ENCODE results near the gene ZBTB20.

Gene ZBTB20

GRCh38 chr3:114900908-114901307, 246.2 kb downstream of the ZBTB20 start:
- DNase-seq: no peak

GRCh38 chr3:114899186-114899931, 247.7 kb downstream of the ZBTB20 start:
- DNase-seq: no peak

GRCh38 chr3:114896978-114897377, 250.1 kb downstream of the ZBTB20 start:
- no peak for DNase-seq

- no peak for DNase-seq
Observed at GRCh38 chr3:114893361-114893760, 253.7 kb downstream of the ZBTB20 start.

GRCh38 chr3:114892880-114893279, 254.2 kb downstream of the ZBTB20 start:
- DNase-seq: no peak

- no peak for DNase-seq
Observed at GRCh38 chr3:114892131-114892879, 254.8 kb downstream of the ZBTB20 start.

GRCh38 chr3:114887806-114888205, 259.3 kb downstream of the ZBTB20 start:
- DNase-seq: no peak

GRCh38 chr3:114886905-114887304, 260.2 kb downstream of the ZBTB20 start:
- DNase-seq: no peak

GRCh38 chr3:114884213-114884923, 262.7 kb downstream of the ZBTB20 start:
- no peak for DNase-seq

- DNase-seq: no peak
Observed at GRCh38 chr3:114880078-114880477, 267.0 kb downstream of the ZBTB20 start.

GRCh38 chr3:114879059-114880031, 267.7 kb downstream of the ZBTB20 start:
- DNase-seq: no peak

- no peak for DNase-seq
Observed at GRCh38 chr3:114878114-114878839, 268.8 kb downstream of the ZBTB20 start.

GRCh38 chr3:114877378-114878113, 269.5 kb downstream of the ZBTB20 start:
- DNase-seq: no peak

GRCh38 chr3:114874522-114874971, 272.5 kb downstream of the ZBTB20 start:
- no peak for DNase-seq

- DNase-seq: no peak
Observed at GRCh38 chr3:114873591-114873990, 273.5 kb downstream of the ZBTB20 start.

GRCh38 chr3:114872588-114872987, 274.5 kb downstream of the ZBTB20 start:
- no peak for DNase-seq

- DNase-seq: no peak
Observed at GRCh38 chr3:114872050-114872449, 275.0 kb downstream of the ZBTB20 start.

- no peak for DNase-seq
Observed at GRCh38 chr3:114867835-114868503, 279.1 kb downstream of the ZBTB20 start.

- DNase-seq: no peak
Observed at GRCh38 chr3:114867359-114867758, 279.7 kb downstream of the ZBTB20 start.

GRCh38 chr3:114866430-114866829, 280.7 kb downstream of the ZBTB20 start:
- DNase-seq: no peak

All from T1000 (cell line).